ENCODE data around the gene GNMT. TPM values are rescaled to one million over a fixed set of nuclear protein-coding genes. Genes with fewer than 3 reads are reported as not detected.

Gene GNMT
- polyA plus RNA-seq, 1 experiment: 0.07 TPM

DNA sequence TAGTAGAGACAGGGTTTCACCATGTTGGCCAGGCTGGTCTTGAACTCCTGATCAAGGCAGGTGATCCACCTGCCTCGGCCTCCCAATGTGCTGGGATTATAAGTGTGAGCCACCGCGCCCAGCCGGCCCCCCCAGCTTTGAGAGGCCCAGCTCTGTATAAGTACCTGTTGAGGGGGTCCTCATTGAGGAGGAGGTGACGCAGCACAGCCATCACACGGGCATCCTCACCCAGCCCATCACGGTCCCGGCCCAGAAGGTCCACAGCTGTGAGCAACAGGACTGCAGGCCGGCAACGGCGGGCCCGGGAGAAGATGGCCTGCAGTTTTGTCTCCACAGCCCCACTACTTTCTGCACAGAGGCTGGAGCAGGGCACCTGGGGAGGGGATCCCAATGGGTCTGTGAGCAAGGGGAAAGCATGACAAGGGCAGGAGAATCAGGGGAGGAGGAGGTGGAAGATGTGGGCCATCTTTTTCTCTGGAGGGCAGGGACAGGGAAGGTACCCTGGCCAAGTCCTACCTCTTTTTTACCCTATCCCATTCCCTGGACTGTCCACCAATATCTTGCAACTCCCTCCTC is 7.7 kb downstream of the GNMT start:
- no peak for DNase-seq (ENCODE audit: low read depth, low spot score)
- no peak overlapping the region for H3K4me3 ChIP-seq (ENCODE audit: low read depth, low read length)
- H3K27me3 ChIP-seq (ENCODE audit: control insufficient read depth, insufficient read depth, low read length): no peaks in the 10 kb centered on the region
- ChIA-PET CTCF (no interaction called here), POLR2A (interaction anchor here (1.4 kb wide), 1 partner anchor 11 kb away, joined by 5 read pairs; no protein-coding TSS in a partner anchor)
- TF ChIP-seq, protein P1, sequence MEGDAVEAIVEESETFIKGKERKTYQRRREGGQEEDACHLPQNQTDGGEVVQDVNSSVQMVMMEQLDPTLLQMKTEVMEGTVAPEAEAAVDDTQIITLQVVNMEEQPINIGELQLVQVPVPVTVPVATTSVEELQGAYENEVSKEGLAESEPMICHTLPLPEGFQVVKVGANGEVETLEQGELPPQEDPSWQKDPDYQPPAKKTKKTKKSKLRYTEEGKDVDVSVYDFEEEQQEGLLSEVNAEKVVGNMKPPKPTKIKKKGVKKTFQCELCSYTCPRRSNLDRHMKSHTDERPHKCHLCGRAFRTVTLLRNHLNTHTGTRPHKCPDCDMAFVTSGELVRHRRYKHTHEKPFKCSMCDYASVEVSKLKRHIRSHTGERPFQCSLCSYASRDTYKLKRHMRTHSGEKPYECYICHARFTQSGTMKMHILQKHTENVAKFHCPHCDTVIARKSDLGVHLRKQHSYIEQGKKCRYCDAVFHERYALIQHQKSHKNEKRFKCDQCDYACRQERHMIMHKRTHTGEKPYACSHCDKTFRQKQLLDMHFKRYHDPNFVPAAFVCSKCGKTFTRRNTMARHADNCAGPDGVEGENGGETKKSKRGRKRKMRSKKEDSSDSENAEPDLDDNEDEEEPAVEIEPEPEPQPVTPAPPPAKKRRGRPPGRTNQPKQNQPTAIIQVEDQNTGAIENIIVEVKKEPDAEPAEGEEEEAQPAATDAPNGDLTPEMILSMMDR (IDR thresholded peaks at IDR 0.05; ENCODE audit: low read depth, low read length): no peak
- H3K9me3 ChIP-seq (ENCODE audit: control insufficient read depth, insufficient read depth, low read length): no peaks in the 10 kb centered on the region; the same call in 1 of the 2 replicates
- no peak overlapping the region for H3K27ac ChIP-seq (ENCODE audit: low read depth, low read length)

DNA sequence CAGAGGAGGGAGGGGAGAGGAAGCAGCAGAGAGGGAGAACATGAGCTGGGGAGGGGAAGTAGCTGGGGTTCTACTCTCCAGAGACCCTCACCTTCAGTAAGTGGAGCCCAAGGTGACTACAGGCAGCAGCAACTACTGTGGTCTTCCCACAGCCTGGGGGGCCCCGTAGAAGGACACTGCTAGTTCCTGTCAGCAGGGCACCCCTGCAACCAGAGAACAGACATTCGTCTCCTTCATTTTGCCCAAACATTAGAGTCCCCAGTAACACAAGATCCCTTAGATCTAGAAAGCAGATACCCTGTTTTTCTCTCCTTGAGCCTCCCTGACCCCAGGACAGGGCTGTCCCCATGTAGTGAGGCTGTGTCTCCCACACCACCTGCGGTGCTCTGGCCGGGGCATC is 8.2 kb downstream of the GNMT start:
- Histone ChIP-seq H3K9me3 (ENCODE audit: control insufficient read depth, insufficient read depth, low read length) (no peaks in the 10 kb centered on the region; the same call in 1 of the 2 replicates), H3K27ac (ENCODE audit: low read depth, low read length) (no peak overlapping the region), H3K27me3 (ENCODE audit: control insufficient read depth, insufficient read depth, low read length) (no peaks in the 10 kb centered on the region), H3K4me3 (ENCODE audit: low read depth, low read length) (no peak overlapping the region)
- no peak for DNase-seq (ENCODE audit: low read depth, low spot score)
- TF ChIP-seq, protein P1 (IDR thresholded peaks at IDR 0.05; ENCODE audit: low read depth, low read length): no peak
- CTCF ChIA-PET: no interaction called here
- POLR2A ChIA-PET: no interaction called here

DNA sequence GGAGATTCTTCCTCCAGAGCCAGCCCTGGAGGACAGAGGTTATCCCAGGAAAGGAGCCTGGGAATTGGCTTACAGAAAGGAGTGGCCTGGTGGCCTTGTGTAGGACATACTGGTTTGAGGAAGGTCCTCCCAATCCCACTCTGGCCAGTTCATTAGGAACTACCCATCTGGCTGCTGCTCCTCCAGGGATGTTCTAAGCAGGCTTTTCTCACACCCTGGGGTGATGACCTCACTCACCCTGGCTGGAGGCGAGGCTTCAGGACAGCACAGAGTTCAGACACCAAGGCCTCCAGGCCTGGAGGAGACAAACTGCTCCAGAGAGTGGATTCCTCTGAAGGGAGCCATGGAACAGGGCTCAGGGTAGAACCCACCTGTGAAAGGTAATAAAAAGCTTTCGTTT is 8.9 kb downstream of the GNMT start:
- no peaks in the 10 kb centered on the region for H3K27me3 ChIP-seq (ENCODE audit: control insufficient read depth, insufficient read depth, low read length)
- H3K27ac ChIP-seq (ENCODE audit: low read depth, low read length): no peak overlapping the region
- no peaks in the 10 kb centered on the region; the same call in 1 of the 2 replicates for H3K9me3 ChIP-seq (ENCODE audit: control insufficient read depth, insufficient read depth, low read length)
- TF ChIP-seq, protein P1 (IDR thresholded peaks at IDR 0.05; ENCODE audit: low read depth, low read length): no peak
- H3K4me3 ChIP-seq (ENCODE audit: low read depth, low read length): no peak overlapping the region
- DNase-seq (ENCODE audit: low read depth, low spot score): no peak
- POLR2A ChIA-PET: no interaction called here
- CTCF ChIA-PET: no interaction called here

DNA sequence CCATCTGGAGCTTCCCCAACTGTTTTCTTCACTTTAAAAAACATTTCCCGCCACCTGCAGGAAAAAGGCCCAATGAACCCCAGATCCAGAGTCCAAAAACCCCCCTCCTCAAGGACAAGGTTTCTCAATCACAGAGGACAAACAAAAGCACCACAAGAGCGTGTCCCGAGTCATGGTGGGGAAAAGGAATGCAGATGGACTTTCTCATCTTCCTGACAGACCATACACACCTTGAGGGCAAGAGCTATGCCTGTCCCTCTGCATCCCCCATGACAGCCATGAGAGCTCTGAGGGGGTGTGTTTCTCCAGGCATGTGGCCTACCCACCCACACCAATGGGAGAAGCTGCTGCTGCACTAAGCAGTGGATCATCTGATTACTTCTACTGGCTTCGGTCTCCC is 9.4 kb downstream of the GNMT start:
- H3K27me3 ChIP-seq (ENCODE audit: control insufficient read depth, insufficient read depth, low read length): no peaks in the 10 kb centered on the region
- H3K9me3 ChIP-seq (ENCODE audit: control insufficient read depth, insufficient read depth, low read length): no peaks in the 10 kb centered on the region; the same call in 1 of the 2 replicates
- TF ChIP-seq, protein P1 (IDR thresholded peaks at IDR 0.05; ENCODE audit: low read depth, low read length): no peak
- no peak for DNase-seq (ENCODE audit: low read depth, low spot score)
- ChIA-PET POLR2A (interaction anchor here (1.8 kb wide), 1 partner anchor 9 kb away, joined by 5 read pairs; the partner anchor contains the start of gene PEX6), CTCF (interaction anchor here (0.5 kb wide), 1 partner anchor 340 kb away, joined by 5 read pairs; no protein-coding TSS in a partner anchor)
- H3K4me3 ChIP-seq (ENCODE audit: low read depth, low read length): no peak overlapping the region
- no peak overlapping the region for H3K27ac ChIP-seq (ENCODE audit: low read depth, low read length)

DNA sequence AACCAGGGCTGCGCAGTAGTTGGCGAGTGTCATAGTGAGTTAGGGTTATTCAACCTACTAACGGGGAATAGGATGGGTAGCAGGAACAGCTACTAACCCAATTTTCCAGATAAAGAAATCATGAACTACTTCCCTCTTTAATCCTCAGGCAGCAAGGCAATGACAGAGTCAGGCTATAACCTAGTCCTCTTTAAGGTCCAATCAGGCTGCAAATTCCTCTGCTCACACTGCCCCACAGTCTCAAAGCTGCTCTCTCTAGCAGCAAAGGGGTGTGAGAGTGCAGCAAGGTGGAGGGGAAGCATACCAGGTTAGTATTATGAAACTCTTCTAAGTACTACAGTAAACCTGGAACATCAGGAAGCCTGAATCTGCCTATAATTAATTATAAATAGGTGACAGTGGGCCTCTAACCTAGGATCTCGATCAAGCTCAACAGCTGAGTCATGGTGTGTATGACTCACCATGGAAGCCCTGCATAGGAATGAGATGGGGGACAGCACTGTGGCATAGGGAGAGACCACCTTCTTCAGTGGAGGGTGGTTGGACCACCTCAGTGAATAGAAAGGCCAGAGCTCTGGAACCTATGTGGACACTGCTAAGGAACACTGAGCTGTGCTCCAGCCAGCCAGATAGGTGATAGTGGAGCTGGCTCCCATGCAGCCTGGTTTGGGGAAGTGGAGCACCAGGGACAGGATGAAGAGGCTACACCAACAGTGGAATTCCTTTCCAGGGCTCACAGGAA is 10.5 kb downstream of the GNMT start:
- DNase-seq (ENCODE audit: low read depth, low spot score): no peak
- POLR2A ChIA-PET: interaction anchor here (1.8 to 3.7 kb wide), 2 partner anchors 8 to 13 kb away, joined by 5 to 11 read pairs; partner anchors contain the start of genes PEX6 and PPP2R5D

More for the DNA sequence above, 10.5 kb downstream of the GNMT start:
- Histone ChIP-seq H3K4me3 (ENCODE audit: low read depth, low read length) (no peak overlapping the region), H3K9me3 (ENCODE audit: control insufficient read depth, insufficient read depth, low read length) (no peaks in the 10 kb centered on the region; the same call in 1 of the 2 replicates), H3K27ac (ENCODE audit: low read depth, low read length) (no peak overlapping the region), H3K27me3 (ENCODE audit: control insufficient read depth, insufficient read depth, low read length) (no peaks in the 10 kb centered on the region)
- TF ChIP-seq, protein P1 (IDR thresholded peaks at IDR 0.05; ENCODE audit: low read depth, low read length): no peak
- CTCF ChIA-PET: interaction anchor here (0.5 to 1.0 kb wide), 4 partner anchors 57 to 177 kb away, joined by 3 read pairs; no protein-coding TSS in a partner anchor
